Measurements from ENCODE around the gene FAU.

GRCh38 chr11:65126624-65127274, 4.8 kb upstream of the FAU start:
- TF ChIP-seq, protein P1, sequence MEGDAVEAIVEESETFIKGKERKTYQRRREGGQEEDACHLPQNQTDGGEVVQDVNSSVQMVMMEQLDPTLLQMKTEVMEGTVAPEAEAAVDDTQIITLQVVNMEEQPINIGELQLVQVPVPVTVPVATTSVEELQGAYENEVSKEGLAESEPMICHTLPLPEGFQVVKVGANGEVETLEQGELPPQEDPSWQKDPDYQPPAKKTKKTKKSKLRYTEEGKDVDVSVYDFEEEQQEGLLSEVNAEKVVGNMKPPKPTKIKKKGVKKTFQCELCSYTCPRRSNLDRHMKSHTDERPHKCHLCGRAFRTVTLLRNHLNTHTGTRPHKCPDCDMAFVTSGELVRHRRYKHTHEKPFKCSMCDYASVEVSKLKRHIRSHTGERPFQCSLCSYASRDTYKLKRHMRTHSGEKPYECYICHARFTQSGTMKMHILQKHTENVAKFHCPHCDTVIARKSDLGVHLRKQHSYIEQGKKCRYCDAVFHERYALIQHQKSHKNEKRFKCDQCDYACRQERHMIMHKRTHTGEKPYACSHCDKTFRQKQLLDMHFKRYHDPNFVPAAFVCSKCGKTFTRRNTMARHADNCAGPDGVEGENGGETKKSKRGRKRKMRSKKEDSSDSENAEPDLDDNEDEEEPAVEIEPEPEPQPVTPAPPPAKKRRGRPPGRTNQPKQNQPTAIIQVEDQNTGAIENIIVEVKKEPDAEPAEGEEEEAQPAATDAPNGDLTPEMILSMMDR (IDR thresholded peaks at IDR 0.05) = no peak
- TF ChIP-seq RFX5 (IDR thresholded peaks at IDR 0.05; ENCODE audit: low read length) (no peak), FOXJ3 (CRISPR knock-in tag; IDR thresholded peaks at IDR 0.05) (no peak)

All from SK-N-SH (cell line).